Activated T-cell treated with anti-CD3 and anti-CD28 coated beads for 4 hours (primary cell): ENCODE data around the gene KANK4.

ENCODE experiments used
- DNase-seq: peaks from one replicate; pipeline ENCODE4 v3.0.0-alpha.2; 2020

Gene KANK4

DNA sequence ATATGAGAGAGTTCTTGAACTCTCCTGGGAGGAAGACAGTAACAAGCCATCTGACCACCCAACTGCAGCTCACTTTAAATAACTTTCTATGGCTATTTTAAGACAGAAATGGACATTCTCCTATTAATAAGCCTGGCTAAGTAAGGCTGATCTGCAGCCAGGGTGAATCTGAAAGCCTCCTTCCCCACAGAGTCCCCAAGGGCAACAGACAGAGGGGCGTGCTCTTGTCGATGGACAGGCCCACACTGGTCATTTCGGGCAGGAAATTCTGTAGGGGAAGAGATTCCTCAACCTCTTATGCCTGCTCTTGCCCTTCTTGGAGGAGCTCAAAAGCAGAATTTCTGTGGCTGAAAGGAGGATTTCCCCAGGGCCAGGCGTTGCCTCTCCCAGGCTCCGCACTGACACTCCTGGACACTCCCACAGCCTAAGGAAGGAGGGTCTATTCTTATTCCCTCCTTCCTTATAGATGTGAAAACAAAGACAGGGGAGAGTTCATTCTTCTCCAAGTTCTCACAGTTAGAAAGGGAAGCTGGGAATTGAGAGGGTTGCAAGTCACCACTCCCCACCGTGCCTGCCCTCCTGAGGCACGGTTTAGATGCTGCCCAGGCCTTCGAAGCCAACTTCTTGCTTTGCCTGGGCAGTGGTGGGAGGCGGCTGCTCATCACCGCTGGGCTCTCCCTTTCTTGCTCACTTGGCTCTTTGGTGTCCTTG lies 17.9 kb upstream of the KANK4 start:
- DNase-seq = no peak

DNA sequence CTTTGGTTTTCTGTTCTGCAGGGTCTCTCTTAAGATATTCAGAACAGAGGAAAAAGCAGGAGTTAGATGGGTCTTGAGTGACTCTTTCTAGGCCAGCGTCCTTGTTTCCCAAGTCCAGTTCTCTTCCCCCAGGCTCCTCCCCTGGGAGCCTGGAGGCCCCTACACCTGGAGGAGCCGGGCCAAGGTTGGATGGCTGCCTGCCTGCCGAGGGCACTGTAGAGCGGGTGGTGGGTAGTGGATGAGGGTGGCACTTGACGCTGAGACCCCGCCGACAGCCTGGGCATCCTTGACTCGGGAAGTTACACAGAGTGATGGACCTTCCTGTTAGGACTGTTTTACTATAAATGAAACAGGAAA lies 17.4 kb upstream of the KANK4 start:
- DNase-seq = no peak

DNA sequence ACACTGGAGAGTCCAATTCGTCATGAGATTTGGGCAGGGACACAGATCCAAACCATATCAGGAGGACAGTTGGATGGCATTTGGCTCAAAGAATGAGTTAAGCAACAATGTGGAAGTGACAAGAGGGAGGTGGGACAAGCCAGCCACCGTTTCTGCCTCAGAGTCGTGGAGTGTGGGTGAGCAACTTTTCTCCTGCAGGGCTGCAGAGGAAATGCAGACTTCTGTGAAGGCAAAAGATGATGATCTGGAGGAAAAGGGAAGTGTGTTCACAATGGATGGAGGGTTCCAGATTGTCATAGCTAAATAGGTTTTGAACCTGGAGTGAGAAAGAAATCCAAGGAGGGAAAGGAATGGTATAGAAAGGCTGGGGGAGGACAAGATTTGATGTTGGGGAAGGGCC lies 16.4 kb upstream of the KANK4 start:
- DNase-seq = no peak

DNA sequence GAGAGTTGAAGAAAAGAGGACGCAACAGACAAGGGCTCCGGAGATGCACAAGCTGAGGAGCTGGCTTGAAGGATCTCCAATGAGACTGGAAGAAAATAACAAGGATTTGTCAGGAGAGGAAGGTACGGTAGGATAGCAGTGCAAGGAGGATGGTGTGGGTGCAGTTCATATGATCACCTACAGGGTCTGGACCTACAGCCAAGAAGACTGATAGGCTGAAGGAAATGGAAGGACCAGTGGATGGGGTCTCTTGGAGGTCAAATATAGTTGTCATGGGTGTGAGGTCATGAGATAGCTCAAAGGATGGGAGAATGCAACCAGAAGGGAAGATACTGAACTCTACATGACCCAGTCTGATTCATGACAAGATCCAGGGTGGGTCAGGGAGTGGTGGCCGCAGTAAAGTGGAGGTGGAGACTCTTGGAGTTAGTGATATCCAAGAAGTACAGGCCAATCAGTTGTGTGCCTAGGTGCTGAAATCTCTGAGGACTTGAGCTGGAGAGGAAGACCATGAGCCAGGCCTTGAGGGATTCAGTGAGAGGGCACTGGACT lies 15.3 kb upstream of the KANK4 start:
- DNase-seq = no peak

DNA sequence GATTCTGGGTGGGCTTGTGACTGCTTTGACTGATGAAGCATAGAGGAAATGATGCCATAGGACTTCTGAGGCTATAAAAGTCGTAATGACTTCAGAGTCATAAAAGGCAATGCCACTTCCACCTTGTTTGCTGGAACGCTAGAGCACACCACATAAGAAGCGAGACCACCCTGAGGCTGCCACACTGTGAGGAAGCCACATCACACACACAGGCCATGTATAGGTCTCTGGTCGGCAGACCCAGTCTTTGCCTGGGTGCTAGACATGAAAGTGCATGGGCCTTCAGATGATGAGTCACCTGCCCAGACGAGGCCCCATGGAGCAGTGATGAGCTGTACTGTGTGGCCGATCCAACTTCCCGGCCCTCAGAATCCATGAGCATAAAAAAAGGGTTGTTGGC lies 14.2 kb upstream of the KANK4 start:
- no peak for DNase-seq

DNA sequence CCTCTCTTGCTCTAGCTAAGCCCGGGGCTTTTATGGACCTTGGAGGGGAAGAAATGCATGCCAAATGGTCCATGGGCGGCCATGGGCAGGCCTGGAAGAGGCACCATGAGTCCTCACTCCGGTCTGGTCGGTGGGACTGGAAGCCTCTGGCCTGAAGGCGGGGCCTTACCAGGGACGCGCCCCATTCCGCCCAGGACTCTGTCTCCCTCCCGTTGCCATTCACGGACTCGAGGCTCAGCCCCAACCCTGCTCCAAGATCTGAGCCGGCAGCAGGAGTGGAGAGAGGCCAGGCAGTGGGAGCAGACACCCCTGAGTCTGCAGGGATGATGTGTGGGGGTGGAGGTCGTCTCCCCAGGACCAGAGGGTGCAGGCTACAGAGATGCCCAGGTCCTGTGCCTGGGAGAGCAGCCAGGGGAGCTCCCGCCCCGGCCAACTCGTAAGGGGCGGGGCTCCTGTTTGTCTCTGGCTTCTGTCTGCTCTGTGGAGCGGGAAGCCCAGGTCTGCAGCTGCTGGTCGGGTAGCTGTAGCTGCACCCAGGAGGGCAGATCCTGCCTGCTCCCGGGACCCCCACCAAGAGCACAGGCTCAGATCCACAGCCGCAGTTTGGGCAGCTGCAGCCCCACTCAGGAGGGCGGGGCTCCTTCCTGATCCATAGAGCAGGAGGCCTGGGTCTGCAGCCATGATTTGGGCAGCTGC lies 8.3 kb upstream of the KANK4 start:
- no peak for DNase-seq

DNA sequence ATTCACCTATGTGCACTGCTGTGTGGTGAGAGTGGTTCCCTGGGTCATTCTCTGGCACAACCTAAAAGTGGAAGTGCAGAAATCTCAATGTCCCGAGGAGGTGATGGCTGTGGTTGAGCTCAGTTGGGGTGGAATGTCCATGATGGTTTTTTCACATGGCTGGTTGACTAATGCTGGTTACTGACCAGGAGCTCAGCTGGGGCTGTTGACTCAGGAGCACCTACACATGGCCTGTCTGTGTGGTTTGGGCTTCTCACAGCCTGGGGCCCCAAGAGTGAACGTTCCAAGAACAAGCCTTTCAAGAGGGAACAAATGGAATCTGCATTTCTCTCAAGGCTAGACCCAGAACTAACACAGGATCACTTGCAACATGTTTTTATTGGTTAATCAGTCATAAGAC lies 6.4 kb upstream of the KANK4 start:
- no peak for DNase-seq

DNA sequence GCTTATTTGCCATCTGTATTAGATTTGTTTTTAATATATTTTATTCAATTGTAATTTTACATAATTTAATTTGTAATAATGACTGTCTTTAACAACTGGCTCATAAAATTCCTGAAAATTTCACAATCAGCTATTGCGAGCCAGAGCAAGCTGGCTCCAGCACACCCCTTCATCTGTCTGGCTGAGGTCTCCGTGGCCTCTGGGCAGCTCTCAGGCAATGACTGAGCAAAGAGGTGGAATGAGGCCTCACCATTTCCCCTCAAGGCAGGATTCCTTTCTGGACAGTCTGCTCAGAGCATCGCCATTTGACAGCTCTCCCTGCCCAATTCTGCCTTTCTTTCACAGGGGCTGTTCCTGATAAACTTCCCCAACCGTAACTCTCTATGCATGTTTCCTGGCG lies 5.8 kb upstream of the KANK4 start:
- DNase-seq = no peak

DNA sequence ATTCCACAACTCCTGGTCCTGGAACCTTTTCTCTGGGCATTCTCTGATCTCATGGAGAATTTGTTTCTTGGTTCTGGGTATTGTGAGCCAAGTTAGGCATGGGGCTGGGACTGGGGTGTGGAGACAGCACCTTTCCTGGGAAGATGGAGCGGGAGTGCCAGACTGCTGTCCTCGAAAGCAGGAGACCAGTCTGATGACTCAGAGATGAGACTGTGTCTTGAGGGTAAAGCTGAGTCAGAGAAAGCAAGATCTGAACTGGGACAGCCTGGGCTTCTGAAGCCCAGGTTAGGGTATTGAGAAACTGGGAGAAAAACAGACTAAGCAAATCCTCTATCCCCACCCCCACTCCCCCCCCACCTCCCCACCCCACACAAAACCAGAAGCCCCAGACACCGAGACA lies 2.2 kb upstream of the KANK4 start:
- DNase-seq = no peak

DNA sequence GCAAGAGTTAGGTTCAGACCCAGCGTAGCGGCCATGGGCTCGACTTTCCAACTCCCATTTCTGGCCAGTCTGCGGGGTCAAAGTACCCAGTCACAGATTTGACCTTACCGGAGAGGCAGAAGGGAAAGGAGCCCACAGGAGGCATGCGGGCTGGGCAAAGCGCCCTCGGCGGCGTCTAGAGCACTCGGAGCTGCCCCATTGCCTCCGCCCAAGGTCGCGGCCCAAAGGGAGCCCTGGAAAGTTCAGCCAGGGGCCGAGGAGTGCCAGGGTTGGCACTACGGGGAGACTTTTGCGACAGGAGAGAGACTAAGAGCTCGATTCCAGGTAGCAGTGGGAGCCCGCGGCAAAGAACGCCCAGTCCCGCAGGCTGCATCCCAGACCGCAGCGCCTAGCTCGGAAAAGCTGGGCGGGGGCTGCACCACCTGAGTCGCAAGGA lies 896 bp downstream of the KANK4 start:
- no peak for DNase-seq

DNA sequence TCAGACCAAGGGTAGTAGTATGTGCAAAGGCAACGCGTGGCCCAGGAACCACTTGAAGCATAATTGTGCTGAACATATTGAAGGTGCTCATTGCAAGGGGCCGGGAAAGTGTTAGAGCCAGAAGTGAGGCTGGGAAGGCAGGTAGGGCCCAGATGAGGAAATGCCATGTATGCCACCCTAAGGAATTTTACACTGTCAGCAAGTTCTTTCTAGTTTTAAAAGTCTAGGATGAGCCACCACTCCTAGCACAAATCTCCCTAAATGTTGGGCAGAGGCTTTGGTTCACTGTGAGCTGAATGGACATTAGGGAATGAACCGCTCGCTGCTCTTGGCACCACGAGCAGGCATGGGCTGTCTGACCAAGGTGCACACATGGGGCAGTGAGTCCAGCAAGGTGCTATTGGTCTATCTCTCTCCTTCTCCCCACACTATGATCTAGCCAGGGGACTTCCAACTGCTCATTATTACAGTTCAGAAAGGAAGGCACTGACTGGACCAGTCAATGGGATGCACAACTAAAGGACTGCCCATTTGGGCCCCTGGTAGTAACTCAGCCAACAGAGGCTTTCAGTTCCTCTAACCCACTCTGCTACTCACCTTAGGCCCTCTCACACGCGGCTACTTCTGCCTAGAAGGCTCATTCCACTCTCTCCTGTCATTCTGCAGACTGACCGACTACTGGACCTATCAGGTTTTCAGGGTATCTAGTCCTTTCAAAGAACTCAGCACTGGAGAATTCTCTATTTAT lies 2.0 kb downstream of the KANK4 start:
- no peak for DNase-seq

DNA sequence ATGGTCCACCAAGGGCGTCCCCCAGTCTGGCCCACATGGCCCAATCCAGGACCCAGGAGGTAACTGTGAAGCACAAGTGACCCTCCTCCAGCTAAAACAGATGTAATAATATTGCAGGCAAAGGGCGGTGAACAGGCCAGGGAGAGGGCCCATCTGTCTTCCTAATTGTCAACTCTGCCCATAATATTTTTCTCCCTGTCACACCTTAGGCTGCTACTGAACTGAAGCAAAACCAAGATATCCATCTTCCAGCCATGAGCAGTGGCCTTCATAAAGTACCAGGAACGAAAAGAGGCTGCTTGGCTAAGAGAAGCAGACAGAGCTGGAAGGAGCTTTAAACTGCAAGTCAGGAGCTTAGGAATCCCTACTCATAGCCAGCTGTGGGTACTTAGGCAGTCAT lies 3.1 kb downstream of the KANK4 start:
- DNase-seq = no peak

DNA sequence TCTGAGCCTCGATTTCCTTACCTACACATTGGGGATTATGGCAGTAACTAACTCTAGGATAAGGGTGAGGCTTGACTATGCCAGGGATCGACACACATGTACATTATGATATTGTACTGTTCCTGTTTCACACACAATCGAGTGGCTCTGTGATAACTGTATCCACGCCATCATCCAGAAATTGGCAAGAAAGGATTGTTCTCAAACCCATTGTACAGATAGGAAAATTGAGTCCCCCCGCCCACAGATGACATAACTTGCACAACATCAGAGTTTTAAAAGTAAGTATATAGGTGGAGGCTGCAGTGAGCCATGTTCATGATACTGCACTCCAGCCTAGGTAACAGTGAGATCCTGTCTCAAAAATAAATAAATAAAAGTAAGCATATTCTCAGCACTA lies 3.8 kb downstream of the KANK4 start:
- DNase-seq = no peak

DNA sequence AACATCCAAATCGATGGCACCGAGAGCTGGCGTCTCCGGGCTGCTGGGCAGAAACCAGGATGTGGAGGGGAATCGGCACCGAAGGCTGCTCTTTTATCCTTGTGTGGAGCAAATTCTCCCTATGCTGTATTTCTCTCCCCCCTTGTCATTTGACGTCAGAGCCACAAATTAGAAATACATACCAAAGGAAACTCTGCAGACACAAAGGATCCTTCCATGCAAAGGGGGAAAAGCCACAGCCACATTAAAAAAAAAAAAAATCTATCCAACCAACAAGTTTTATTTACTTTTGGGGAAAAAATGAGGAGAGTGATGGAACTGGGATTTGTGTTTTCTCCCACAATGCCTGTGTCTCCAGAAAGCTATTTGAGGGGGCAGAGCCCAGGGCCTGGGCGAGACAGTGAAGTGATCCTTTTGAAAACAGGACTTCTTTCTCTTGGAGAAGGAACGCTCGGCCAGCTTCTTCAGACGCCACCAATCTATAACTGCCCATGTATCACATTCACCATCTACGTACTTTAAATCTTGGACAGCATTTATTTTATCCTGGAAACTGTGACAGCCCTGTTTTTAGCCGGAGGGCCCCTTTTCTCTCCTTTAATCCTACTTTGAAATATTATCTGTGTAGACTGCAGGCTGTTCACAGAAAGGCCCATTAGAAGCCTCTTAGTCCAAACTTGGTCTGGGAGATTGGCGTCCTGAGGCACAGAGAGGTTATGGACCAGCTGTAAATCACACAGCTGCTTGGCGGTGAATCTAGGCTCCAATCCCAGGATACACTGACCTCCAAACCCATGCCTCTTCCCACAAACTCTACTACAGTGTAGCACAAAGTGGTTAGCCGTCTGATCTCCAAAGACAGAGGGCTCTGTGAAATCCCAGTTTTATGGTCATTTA lies 4.5 kb downstream of the KANK4 start:
- no peak for DNase-seq

DNA sequence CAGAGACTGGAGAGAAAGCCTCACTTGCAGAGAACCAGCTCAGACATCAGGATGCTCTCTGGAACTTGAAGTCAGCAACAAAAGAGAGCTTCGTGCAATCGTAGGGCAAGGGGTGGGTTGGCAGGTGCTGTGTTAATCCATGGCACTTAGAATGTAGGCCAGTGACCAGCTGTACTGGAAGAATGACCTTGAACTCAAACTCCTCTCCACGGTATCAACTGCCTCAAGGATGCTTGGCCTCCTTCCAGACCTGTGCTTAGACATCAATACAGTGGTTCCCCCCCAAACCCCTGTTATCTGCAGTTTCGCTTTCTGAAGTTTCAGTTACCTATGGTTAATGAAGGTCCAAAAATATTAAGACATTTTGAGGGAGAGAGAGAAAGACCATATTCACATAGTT lies 6.5 kb downstream of the KANK4 start:
- no peak for DNase-seq

DNA sequence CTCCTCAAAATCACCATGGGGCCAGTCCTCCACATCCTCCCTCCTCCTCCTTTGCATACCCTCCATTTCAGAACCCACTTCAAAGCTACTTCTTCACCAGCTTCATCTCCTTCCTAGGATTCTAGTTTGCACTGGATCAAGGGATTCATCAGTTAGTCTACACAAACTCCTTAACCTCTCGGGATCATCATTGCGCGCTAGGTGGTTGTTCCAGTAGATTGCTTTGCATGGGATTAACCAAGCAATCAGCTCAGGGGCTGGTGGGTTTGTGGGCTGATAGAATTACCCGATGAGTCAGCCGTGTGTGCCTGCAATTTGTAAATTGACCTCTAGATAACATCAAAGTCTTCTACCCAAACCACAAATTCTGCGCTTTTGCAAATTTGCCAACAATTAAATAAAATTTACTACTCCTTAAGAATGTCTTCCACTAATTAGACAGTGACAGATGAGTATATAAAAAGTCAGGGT lies 7.7 kb downstream of the KANK4 start:
- no peak for DNase-seq

DNA sequence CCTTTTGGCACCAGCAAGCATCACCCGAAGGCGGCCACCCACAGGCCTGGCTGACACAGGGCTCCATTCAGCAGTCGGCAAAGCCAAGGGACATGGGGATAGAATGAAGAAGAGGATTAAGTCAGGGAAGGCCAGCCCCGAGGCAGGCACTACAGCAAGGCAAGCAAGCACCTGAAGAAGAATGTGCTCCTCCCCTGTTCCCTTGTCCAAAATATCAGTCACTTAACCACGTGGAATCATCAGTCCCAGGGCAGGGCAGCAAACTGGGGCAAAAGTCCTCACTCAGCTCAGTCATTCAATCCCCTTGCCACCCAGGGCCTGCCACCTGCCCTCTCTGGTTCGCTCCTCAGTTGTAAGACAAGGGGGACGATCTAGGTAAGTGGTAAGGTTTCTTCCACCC lies 9.3 kb downstream of the KANK4 start:
- DNase-seq = no peak

DNA sequence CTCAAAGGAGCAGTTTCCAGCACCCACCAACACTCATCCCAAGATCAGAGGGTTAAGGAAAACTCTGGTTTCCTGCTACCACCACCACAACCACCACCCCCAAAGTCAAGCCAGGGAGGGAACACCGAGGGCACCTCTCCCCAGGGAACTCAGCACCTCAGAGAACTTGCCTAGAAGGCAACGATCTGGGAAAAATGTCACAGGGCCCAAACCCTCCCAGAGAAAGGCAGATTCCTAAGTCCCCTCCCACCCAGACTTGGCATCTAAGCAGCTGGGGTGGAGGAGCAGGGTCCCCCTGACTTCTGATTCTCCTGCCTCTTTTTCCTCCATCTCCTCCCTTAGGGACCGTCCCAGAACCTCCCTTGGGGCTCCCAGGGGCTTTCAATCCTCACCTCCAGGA lies 10.6 kb downstream of the KANK4 start:
- no peak for DNase-seq

DNA sequence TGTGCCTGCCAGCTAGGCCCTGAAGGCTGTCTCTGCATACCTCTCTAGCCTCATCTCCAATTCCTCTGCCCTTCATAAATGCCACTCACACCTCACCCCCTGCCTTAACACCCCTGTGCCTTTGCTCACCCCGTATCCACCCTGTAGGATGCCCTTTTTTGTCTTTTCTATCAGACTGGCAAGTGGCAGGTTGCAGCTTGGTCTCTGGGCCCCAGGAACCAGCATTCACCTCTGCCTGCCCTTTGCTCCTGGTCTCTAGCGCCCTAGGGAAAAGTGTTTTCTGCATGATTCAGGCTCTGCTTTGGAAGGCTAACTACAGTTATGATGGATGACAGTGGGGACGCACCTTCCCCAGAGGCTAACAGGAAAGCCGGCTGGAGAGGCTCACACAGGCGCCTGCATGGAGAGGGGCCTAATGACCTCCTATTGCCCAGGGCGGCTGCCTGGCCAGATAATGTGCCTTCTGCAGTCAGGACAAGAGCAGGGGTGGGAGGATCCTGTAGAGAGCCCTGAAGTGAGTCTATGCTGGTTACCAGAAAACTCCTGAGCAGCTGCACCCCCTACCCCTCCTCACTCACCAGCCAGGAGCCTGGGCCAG lies 11.2 kb downstream of the KANK4 start:
- no peak for DNase-seq

DNA sequence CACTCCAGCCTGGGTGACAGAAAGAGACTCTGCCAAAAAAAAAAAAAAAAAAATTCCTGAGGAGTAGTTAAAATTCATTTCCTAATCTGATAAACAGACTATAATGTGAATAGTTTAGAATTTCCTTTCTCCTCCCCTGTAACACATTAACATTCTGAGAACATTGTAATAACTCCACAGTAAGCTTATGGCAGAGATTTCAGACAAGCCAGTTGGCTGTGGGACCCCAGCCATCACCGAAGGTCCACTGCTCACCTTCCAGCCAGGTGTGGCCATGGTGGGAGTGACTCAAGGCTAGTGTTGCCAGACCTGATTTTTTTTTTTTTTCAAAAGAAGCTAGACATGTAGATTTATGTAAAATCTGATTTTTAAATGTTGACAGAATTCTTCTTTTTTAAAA lies 11.8 kb downstream of the KANK4 start:
- DNase-seq = no peak

DNA sequence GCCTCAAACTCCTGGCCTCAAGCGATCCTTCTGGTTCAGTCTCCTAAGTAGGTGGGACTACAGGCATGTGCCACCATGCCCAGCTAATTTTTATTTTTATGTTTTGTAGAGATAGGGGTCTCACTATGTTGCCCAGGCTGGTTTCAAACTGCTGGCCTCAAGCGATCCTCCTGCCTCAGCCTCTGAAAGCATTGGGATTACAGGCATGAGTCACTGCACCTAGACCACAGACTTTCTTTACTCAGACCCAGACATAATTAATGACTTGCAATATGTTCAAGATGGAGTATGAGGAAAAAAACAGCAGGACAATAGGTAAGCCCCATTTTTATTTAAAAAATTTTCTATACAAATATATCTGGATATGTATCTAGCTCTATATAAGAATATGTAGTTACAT lies 13.2 kb downstream of the KANK4 start:
- DNase-seq = no peak

DNA sequence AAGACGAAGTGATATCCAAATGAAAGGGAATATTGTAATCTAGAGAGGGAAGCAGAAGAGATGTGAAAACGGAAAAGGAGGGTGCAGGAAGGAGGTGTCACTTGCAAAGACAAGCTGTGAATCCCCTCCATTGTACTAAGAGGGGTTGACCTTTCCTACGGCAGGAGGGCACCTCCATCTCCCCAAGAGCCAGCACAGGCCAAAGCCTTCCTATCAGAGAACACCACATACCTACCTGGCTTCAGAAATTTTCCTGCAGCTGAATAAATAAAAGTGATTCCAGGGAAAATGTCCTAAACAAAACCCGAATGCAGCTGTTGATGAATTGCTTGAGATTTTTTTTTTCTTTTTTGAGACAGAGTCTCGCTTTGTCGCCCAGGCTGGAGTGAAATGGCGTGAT lies 14.3 kb downstream of the KANK4 start:
- DNase-seq = no peak
